GM19240 (cell line): ENCODE data around the gene ZNF419.

Experiments
- DNase-seq: peaks from one replicate; pipeline ENCODE4 v3.0.0; 2011; ENCODE audit warnings: low spot score; ENCODE audit not compliant: insufficient read length

ZNF419 gene

GRCh38 chr19:57527136-57527881, 39.8 kb downstream of the ZNF419 start, which contains the start of gene ZNF549:
Gene ZNF549, plus strand, starts transcription at chr19:57527356. Its CDS starts 218 bp downstream, at chr19:57527574.
- peak; percentile 88 for DNase-seq

GRCh38 chr19:57537953-57538547, 50.5 kb downstream of the ZNF419 start:
- no peak for DNase-seq
